ENCODE data around the gene PIK3R1.

PIK3R1 gene

DNA sequence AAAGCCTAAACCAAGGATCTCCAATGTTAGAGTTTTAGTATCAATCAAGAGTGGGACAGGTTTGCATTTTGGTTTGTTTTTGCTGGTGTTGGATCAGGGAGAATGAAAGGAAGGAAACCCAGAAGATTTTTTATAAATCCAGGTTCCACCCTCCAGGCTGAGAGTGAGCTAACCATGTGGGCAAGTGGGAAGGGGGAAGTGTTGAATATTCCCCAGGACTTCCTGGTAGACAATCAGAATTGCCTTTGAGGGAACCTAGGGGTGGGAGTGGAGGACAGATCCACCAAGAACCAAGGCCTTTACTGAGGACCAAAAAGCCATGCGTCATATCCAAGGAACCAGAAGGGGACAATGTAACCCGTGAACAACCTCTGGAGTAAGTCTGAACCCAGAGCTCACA is 33.5 kb upstream of the PIK3R1 start:
- DNase-seq (ENCODE audit: low read depth): no peak
- TF ChIP-seq, protein P1, sequence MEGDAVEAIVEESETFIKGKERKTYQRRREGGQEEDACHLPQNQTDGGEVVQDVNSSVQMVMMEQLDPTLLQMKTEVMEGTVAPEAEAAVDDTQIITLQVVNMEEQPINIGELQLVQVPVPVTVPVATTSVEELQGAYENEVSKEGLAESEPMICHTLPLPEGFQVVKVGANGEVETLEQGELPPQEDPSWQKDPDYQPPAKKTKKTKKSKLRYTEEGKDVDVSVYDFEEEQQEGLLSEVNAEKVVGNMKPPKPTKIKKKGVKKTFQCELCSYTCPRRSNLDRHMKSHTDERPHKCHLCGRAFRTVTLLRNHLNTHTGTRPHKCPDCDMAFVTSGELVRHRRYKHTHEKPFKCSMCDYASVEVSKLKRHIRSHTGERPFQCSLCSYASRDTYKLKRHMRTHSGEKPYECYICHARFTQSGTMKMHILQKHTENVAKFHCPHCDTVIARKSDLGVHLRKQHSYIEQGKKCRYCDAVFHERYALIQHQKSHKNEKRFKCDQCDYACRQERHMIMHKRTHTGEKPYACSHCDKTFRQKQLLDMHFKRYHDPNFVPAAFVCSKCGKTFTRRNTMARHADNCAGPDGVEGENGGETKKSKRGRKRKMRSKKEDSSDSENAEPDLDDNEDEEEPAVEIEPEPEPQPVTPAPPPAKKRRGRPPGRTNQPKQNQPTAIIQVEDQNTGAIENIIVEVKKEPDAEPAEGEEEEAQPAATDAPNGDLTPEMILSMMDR (IDR thresholded peaks at IDR 0.05; ENCODE audit: insufficient read depth, low read depth, low read length, missing control alignments): no peak
- H3K4me3 ChIP-seq (ENCODE audit: low read depth, low read length): no peak overlapping the region

DNA sequence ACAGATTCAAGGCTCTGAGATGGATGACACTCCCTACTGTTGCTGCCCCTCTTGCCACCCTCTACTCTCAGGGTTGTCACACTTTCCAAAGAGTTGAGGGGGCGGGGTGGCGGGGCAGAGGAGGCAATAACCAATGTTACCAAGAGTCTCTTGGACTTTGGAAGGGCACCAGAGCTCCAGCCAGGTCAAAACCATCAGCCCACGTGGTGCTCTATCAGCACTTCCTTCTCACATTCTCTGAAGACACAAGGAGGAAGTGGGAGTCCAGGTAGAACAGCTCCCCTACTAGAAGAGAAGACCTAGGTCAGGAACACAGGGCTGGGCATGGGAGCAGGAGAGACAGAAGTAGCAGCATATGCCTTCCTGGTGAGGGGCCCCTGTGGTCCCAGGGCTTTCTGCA is 33.0 kb upstream of the PIK3R1 start:
- TF ChIP-seq, protein P1 (IDR thresholded peaks at IDR 0.05; ENCODE audit: insufficient read depth, low read depth, low read length, missing control alignments): no peak
- no peak overlapping the region for H3K4me3 ChIP-seq (ENCODE audit: low read depth, low read length)
- peak; percentile 8 for DNase-seq (ENCODE audit: low read depth)

DNA sequence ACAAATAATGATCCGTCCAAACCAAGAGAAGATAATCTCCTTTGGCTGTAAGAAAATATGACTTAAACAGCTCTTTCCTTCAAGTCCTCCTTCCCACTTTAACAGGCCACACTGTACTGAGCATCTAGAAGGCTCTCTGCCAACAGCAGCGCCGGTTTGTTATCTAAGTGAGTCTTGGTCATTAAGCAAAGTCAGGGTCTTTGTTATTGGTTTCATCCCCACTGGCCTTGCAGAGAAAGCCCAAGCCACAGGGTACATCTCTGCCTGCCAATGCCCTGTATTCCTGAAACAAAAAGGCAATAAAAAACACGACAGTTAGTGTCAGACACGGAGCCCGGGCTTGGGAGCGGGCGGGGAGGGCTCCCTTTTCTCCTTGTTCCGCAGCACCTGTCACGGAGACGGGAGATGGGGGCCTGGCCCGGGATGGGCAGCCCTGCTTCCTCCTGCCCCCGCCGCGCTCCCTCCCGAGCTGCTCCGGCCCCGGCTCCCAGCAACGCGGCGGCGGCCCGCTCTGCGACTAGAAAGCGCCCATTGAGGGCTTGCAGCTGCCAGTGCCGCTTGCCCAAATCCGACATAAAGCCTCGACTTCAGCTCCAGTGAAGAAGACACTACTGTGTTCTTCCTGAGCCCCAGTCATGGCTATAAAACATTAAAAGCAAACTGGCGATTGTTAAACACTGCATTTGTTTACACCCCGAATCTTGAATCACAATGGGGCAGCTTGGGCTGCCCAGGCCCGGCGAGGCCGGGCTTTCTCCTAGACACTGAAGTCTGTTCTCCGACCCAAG is 28.1 kb upstream of the PIK3R1 start:
- H3K4me3 ChIP-seq (ENCODE audit: low read depth, low read length): no peak overlapping the region
- TF ChIP-seq, protein P1 (IDR thresholded peaks at IDR 0.05; ENCODE audit: insufficient read depth, low read depth, low read length, missing control alignments): no peak
- no peak for DNase-seq (ENCODE audit: low read depth)

DNA sequence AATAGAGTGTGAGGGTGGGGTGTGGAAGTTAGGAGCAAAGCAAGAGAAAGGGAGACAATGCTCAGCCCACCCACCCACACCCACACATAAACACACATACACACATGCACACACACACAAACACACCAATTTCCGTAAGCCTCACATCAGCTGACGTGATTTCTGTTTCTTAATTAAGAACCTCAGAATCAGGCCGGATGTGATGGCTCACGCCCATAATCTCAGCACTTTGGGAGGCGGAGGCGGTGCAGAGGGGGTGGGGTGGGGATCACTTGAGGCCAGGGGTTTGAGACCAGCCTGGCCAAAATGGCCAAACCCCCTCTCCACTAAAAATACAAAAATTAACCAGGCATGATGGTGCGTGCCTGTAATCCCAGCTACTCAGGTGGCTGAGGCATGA is 26.4 kb upstream of the PIK3R1 start:
- TF ChIP-seq, protein P1 (IDR thresholded peaks at IDR 0.05; ENCODE audit: insufficient read depth, low read depth, low read length, missing control alignments): no peak
- DNase-seq (ENCODE audit: low read depth): no peak

DNA sequence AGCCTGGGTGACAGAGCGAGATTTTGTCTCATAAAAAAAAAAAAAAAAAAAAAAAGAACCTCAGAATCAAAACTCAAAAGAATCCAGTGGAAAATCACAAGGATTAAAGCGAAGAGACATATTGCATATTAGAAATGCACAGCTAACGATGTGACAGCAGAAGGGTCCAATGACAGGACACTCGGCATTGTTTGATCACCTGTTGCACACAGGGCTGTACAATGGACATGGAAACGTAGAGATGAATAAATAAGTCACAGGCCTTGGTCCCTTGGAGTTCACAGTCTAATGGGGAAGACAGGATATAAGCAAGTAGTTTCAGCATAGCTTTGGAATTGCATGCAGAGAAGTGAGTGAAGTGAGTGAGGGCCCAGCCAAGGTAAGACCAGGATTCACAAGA is 25.9 kb upstream of the PIK3R1 start:
- DNase-seq (ENCODE audit: low read depth): no peak

More for the DNA sequence above, 26.4 kb upstream of the PIK3R1 start:
- H3K4me3 ChIP-seq (ENCODE audit: low read depth, low read length): no peak overlapping the region

DNA sequence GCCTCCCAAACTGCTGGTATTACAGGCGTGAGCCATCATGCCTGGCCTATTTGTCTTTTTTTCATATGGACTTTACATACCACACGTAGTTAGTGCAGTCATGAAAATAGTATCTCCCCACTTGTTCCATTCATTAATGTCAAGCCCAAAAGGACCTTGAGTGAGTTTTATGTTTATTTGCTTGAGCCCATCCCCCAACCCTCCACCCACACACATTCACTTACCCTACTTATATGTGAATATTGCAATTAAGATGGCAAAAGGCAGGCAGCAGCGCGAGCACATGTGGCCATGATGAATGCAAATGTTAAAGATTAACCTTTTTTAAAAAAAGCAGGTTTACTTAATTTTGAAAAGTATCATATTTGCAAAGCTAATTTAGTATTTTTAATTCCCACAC is 24.9 kb upstream of the PIK3R1 start:
- H3K4me3 ChIP-seq (ENCODE audit: low read depth, low read length): no peak overlapping the region
- DNase-seq (ENCODE audit: low read depth): no peak
- TF ChIP-seq, protein P1 (IDR thresholded peaks at IDR 0.05; ENCODE audit: insufficient read depth, low read depth, low read length, missing control alignments): no peak

More for the DNA sequence above, 25.9 kb upstream of the PIK3R1 start:
- no peak overlapping the region for H3K4me3 ChIP-seq (ENCODE audit: low read depth, low read length)
- TF ChIP-seq, protein P1 (IDR thresholded peaks at IDR 0.05; ENCODE audit: insufficient read depth, low read depth, low read length, missing control alignments): no peak
